Left ventricle myocardium inferior (tissue), 1 donor: Measurements from ENCODE around the gene CAPN8. TPM values are rescaled to one million over a fixed set of nuclear protein-coding genes. Genes with fewer than 3 reads are reported as not detected.

ENCODE experiments used
- DNase-seq: peaks from one replicate; pipeline ENCODE4 v3.0.0-alpha.2; 2020
- H3K27ac ChIP-seq: fragments of 200-600 bp; replicated peaks from 2 replicates; pipeline ENCODE4 v1.8.0; 2021
- H3K27me3 ChIP-seq: fragments of 200-600 bp; 2 replicates; pipeline ENCODE4 v1.8.0; 2021; ENCODE audit warnings: low read depth
- H3K36me3 ChIP-seq: fragments of 200-600 bp; 2 replicates; pipeline ENCODE4 v1.8.0; 2021
- H3K4me1 ChIP-seq: fragments of 200-600 bp; 2 replicates; pipeline ENCODE4 v1.8.0; 2021
- H3K4me3 ChIP-seq: fragments of 200-600 bp; 2 replicates; pipeline ENCODE4 v1.8.0; 2021; ENCODE audit warnings: mild to moderate bottlenecking, moderate library complexity
- H3K9me3 ChIP-seq: fragments of 200-600 bp; replicated peaks from 2 replicates; pipeline ENCODE4 v1.8.0; 2021
- CTCF ChIP-seq: fragments of 200-600 bp; IDR thresholded peaks from 2 replicates; pipeline ENCODE4 v1.8.0; 2021; ENCODE audit warnings: antibody characterized with exemption, mild to moderate bottlenecking, borderline replicate concordance
- intact Hi-C: fragments of 100-400 bp; cut with micrococcal nuclease; formaldehyde crosslinking; loops from one replicate; pipeline ENCODE4 v1.11.0; 2022
- long read RNA-seq: library from polyadenylated mRNA; unstranded; transcript quantifications from one replicate; pipeline ENCODE4 v2.0.0, GENCODE V29; 2021
- total RNA-seq: library from RNA; stranded (reverse); fragmentation: NEBNext Ultra II Directional; extraction: Animal tissue kit (Norgen Biotek cat#: 25700); gene quantifications from one replicate; pipeline ENCODE4 v1.2.1, GENCODE V29; 2021
- donor health status: DM: no; HTN: yes; CAD: no; lungs with severe emphysema.

Gene CAPN8
- not detected for total RNA-seq
- long read RNA-seq = 0 reads

DNA sequence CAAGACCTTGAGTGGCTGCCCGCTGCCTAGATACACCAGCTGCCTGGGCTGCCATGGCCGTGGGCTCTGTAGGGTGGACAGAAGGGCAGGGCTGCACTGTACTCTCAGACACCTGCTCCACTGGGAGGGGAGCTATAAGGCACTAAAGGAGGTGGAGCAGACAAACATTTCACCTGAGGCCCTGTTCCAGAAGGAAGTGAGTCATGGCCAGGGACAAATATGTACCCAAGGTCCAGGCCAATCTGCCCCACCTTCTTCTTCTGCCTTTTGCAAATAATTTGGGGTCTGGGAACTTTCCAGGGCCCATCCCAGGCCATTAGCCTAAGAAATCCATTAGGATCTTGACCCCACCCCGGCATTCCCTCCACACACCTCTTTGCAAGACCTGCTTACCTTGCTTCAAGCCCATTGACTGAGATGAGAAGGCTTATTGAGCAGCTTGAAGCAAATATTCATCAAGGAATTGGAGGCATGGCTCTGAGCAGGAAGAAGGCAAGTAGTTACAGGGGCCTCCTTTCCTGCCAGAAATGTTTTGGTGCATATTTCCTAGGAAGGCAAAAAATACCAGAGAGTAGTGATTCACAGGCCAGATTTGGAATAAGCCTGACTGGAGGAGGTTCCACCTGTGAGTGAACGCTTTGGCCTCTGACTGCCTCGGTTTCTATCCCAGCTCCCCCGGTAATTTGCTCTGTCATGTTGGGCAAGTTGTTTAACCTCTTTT is at the start of gene CAPN8:
TSS of gene CAPN8 (minus strand) at position 110 of the 721 bp plus-strand sequence. CDS start at position 55, 55 bp downstream.
- TF ChIP-seq CTCF = no peak
- intact Hi-C loops = no loop called here
- no peak within 1 kb of the TSS for H3K27ac ChIP-seq
- H3K36me3 ChIP-seq = no peaks in the 10 kb centered on the region
- H3K4me3 ChIP-seq = no peak within 1 kb of the TSS
- H3K9me3 ChIP-seq = no peaks in the 10 kb centered on the region
- no peaks in the 10 kb centered on the region for H3K4me1 ChIP-seq
- H3K27me3 ChIP-seq = peaks cover 16% of the 10 kb centered on the region
- no peak for DNase-seq

GRCh38 chr1:223714849-223715603 is 49.5 kb upstream of the CAPN8 start:
- peak overlapping the region; percentile 48 for H3K27ac ChIP-seq
- H3K4me3 ChIP-seq = peak overlapping the region; percentile 90
- peaks cover 77% of the 10 kb centered on the region for H3K4me1 ChIP-seq
- H3K36me3 ChIP-seq = peaks cover 23% of the 10 kb centered on the region
- H3K27me3 ChIP-seq = no peaks in the 10 kb centered on the region
- TF ChIP-seq CTCF = no peak
- DNase-seq = no peak
- intact Hi-C loops = loop anchor here (5.0 kb wide), 1 partner anchor 32 kb away; no protein-coding TSS in a partner anchor
- no peaks in the 10 kb centered on the region for H3K9me3 ChIP-seq

GRCh38 chr1:223714421-223714724 is 48.9 kb upstream of the CAPN8 start:
- intact Hi-C loops = loop anchor here (5.0 kb wide), 1 partner anchor 33 kb away; no protein-coding TSS in a partner anchor
- no peak for TF ChIP-seq CTCF
- H3K4me3 ChIP-seq = peak overlapping the region; percentile 90
- H3K9me3 ChIP-seq = no peaks in the 10 kb centered on the region
- H3K4me1 ChIP-seq = peaks cover 74% of the 10 kb centered on the region
- no peaks in the 10 kb centered on the region for H3K27me3 ChIP-seq
- no peak for DNase-seq
- H3K36me3 ChIP-seq = peaks cover 22% of the 10 kb centered on the region
- H3K27ac ChIP-seq = peak overlapping the region; percentile 48

DNA sequence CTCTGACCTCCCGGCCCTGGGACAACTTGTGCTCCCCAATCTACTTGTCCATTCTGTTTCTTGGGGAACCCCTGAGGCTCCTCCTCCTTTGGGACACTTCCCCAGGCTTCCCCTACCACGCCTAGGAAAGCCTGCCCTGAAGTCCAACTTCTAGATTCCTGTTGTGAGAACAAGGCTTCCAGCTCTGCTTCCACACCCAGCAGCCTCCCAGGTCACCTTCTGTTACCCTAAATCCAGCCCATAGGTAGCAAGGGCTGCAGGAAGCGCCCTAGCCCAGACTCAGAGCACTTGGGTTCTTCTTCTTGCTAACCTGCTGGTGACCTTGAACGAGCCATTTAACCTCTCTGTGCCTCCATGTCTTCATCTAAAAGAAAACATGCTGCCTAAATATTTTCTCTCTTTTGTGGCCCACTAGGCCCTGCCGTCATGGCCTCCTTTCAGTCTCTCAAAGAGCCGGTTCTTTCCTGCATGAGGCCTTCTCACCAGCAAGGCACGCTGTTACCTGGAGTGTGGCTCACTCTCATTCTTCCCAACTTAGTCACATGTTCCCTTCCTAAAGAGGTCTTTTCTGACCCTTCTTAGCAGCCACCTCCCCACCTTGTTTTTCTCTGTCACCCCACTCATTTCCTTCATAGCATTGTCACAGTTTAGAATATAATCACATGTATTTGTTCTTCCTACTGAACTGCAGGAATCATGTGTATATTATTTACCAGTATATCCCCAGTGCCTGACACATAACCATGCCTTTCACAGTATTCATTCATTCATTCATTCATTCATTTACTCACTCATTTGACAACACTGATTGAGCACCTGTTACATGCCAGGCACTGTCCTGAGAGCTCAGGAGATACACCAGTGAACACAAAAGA is 48.3 kb upstream of the CAPN8 start:
- Histone ChIP-seq H3K4me3 (peak overlapping the region; percentile 90), H3K9me3 (no peaks in the 10 kb centered on the region), H3K36me3 (peaks cover 17% of the 10 kb centered on the region), H3K27ac (peak overlapping the region; percentile 98), H3K27me3 (no peaks in the 10 kb centered on the region), H3K4me1 (peaks cover 79% of the 10 kb centered on the region)
- intact Hi-C loops = loop anchor here (5.0 kb wide), 1 partner anchor 34 kb away; no protein-coding TSS in a partner anchor
- no peak for TF ChIP-seq CTCF
- no peak for DNase-seq

GRCh38 chr1:223712850-223713474 is 47.5 kb upstream of the CAPN8 start:
- no peak for TF ChIP-seq CTCF

More at GRCh38 chr1:223712850-223713474, 47.5 kb upstream of the CAPN8 start:
- H3K4me1 ChIP-seq = peaks cover 87% of the 10 kb centered on the region
- H3K27me3 ChIP-seq = no peaks in the 10 kb centered on the region
- peak overlapping the region; percentile 90 for H3K4me3 ChIP-seq
- DNase-seq = peak; percentile 47
- peak overlapping the region; percentile 98 for H3K27ac ChIP-seq
- H3K36me3 ChIP-seq = peaks cover 9% of the 10 kb centered on the region
- no peaks in the 10 kb centered on the region for H3K9me3 ChIP-seq
- intact Hi-C loops = loop anchor here (5.0 kb wide), 1 partner anchor 34 kb away; no protein-coding TSS in a partner anchor
